Ovary (tissue), 3 donors: ENCODE measurements around the gene IL15.

Source experiments
- CTCF ChIP-seq, 3 donors: fragments of 450-650 bp in 2 of 3; fragments of 200-600 bp in 1 of 3; IDR thresholded peaks; one replicate each; pipeline versions ENCODE4 v1.5.1 to v1.8.0; 2016 to 2022; ENCODE audit warnings: antibody characterized with exemption in 3 of 3, mild to moderate bottlenecking in 1 of 3
- EP300 ChIP-seq: sonication (generic); formaldehyde crosslinking; IDR thresholded peaks from one replicate; pipeline ENCODE4 v1.6.1; 2017; ENCODE audit warnings: antibody characterized with exemption
- POLR2A ChIP-seq: fragments of 450-650 bp; IDR thresholded peaks from one replicate; pipeline ENCODE4 v1.6.1; 2017; ENCODE audit warnings: antibody characterized with exemption, mild to moderate bottlenecking, moderate library complexity
- donor health status: DM: no; HTN: no; CAD: no.

- no peak for TF ChIP-seq CTCF (IDR thresholded peaks at IDR 0.05)
- no peak for TF ChIP-seq POLR2A
- TF ChIP-seq EP300: no peak
Measured at GRCh38 chr4:141642711-141643110, 6.3 kb downstream of the IL15 start.
